Thymus (tissue), 11 donors: Measurements from ENCODE around the gene BMPR1A. TPM values are rescaled to one million over a fixed set of nuclear protein-coding genes. Genes with fewer than 3 reads are reported as not detected.
"Not testable (repeated sequence)": the region's sequence is repeated elsewhere in the genome, so short reads cannot be mapped to it uniquely, and the experiment has no call there.

Experiments
- DNase-seq, 9 donors: peaks; one replicate each; pipeline ENCODE4 v3.0.0-alpha.2; 2013; ENCODE audit warnings: low spot score in 9 of 9, low read depth in 6 of 9, missing footprints in 1 of 9
- H3K27ac ChIP-seq, 2 donors: one replicate each; pipeline ENCODE4 v1.5.1; 2013; ENCODE audit warnings: control low read depth in 1 of 2, low read depth in 1 of 2, low read length in 1 of 2, mild to moderate bottlenecking in 1 of 2, moderate library complexity in 1 of 2
- H3K27me3 ChIP-seq, 2 donors: one replicate each; pipeline ENCODE4 v1.5.1; 2013; ENCODE audit warnings: low read length in 1 of 2; ENCODE audit not compliant: control insufficient read depth in 2 of 2, insufficient read depth in 1 of 2
- H3K36me3 ChIP-seq, 2 donors: one replicate each; pipeline ENCODE4 v1.5.1; 2013; ENCODE audit warnings: low read length in 1 of 2, mild to moderate bottlenecking in 1 of 2, moderate library complexity in 1 of 2; ENCODE audit not compliant: control insufficient read depth in 2 of 2, insufficient read depth in 2 of 2
- H3K4me1 ChIP-seq, 2 donors: one replicate each; pipeline ENCODE4 v1.5.1; 2013; ENCODE audit warnings: low read length in 2 of 2; ENCODE audit not compliant: control insufficient read depth in 2 of 2, insufficient read depth in 2 of 2
- H3K4me3 ChIP-seq, 2 donors: one replicate each; pipeline ENCODE4 v1.5.1; 2013; ENCODE audit warnings: low read length in 2 of 2, control low read depth in 1 of 2, mild to moderate bottlenecking in 1 of 2
- H3K9me3 ChIP-seq, 2 donors: one replicate each; pipeline ENCODE4 v1.5.1; 2013; ENCODE audit warnings: low read length in 1 of 2, mild to moderate bottlenecking in 1 of 2; ENCODE audit not compliant: control insufficient read depth in 2 of 2, insufficient read depth in 1 of 2
- WGBS: extraction: QIAGEN DNeasy Blood & Tissue Kit; methylation state at CpG from one replicate; pipeline ENCODE4 v1.1.7; 2013; 5-methylcytosine and 5-hydroxymethylcytosine counted together
- polyA plus RNA-seq: library from polyadenylated mRNA; stranded (reverse); fragments of 200-250 nt; gene quantifications from one replicate; pipeline ENCODE4 v1.2.3, GENCODE V29; 2013
- total RNA-seq: library from RNA; stranded (reverse); fragments of 120-200 nt; gene quantifications from one replicate; pipeline ENCODE4 v1.2.4, GENCODE V29; 2013
- donor health status: healthy.

Gene BMPR1A
- total and polyA plus RNA-seq, 2 donors: 5.5 to 10.4 TPM

- peaks cover 0 to 2% of the 10 kb centered on the region in 2 donors for H3K27me3 ChIP-seq
- WGBS: over 99% methylated on average over 3 of the region's 3 CpGs
- peaks cover 0 to 5% of the 10 kb centered on the region in 2 donors for H3K4me1 ChIP-seq
- no peak overlapping the region for H3K27ac ChIP-seq
- no peak overlapping the region for H3K4me3 ChIP-seq
- H3K9me3 ChIP-seq: no peaks in the 10 kb centered on the region
- DNase-seq: no peak
- H3K36me3 ChIP-seq: no peaks in the 10 kb centered on the region
Observed at GRCh38 chr10:86944907-86945306, 188.5 kb downstream of the BMPR1A start.

GRCh38 chr10:86945361-86946212 lies 189.2 kb downstream of the BMPR1A start:
- H3K27me3 ChIP-seq: peaks cover 0 to 2% of the 10 kb centered on the region in 2 donors
- DNase-seq: peak in 1 of 9 donors; percentile 41
- H3K27ac ChIP-seq: no peak overlapping the region
- H3K36me3 ChIP-seq: no peaks in the 10 kb centered on the region
- H3K4me1 ChIP-seq: peaks cover 0 to 5% of the 10 kb centered on the region in 2 donors
- H3K4me3 ChIP-seq: no peak overlapping the region
- no peaks in the 10 kb centered on the region for H3K9me3 ChIP-seq
- 73% methylated on average over 18 of the region's 18 CpGs for WGBS

GRCh38 chr10:86946213-86947155 lies 190.1 kb downstream of the BMPR1A start:
- 94% methylated on average over 13 of the region's 13 CpGs for WGBS
- Histone ChIP-seq H3K27ac (no peak overlapping the region), H3K9me3 (no peaks in the 10 kb centered on the region), H3K4me3 (no peak overlapping the region), H3K4me1 (peaks cover 0 to 7% of the 10 kb centered on the region in 2 donors), H3K27me3 (peaks cover 0 to 2% of the 10 kb centered on the region in 2 donors), H3K36me3 (no peaks in the 10 kb centered on the region)
- DNase-seq: no peak

GRCh38 chr10:86947806-86948205 lies 191.4 kb downstream of the BMPR1A start:
- H3K27ac ChIP-seq, H3K4me3 ChIP-seq, H3K36me3 ChIP-seq, H3K9me3 ChIP-seq, H3K4me1 ChIP-seq, H3K27me3 ChIP-seq, DNase-seq: not testable (repeated sequence)
- WGBS: 97% methylated on average over 4 of the region's 4 CpGs

GRCh38 chr10:86950349-86950748 lies 193.9 kb downstream of the BMPR1A start:
- H3K27ac ChIP-seq: peak overlapping the region in 1 of 2 donors; percentile 57
- peaks cover 0 to 5% of the 10 kb centered on the region in 2 donors for H3K27me3 ChIP-seq
- H3K9me3 ChIP-seq: peaks cover 0 to 8% of the 10 kb centered on the region in 2 donors
- 40% methylated on average over 1 of the region's 1 CpG for WGBS
- no peaks in the 10 kb centered on the region for H3K36me3 ChIP-seq
- no peak overlapping the region for H3K4me3 ChIP-seq
- DNase-seq: peak in 1 of 9 donors; percentile 47
- H3K4me1 ChIP-seq: peaks cover 0 to 10% of the 10 kb centered on the region in 2 donors

- peaks cover 0 to 3% of the 10 kb centered on the region in 2 donors for H3K27me3 ChIP-seq
- no peak for DNase-seq
- peaks cover 0 to 6% of the 10 kb centered on the region in 2 donors for H3K4me1 ChIP-seq
- no peaks in the 10 kb centered on the region for H3K36me3 ChIP-seq
- no peak overlapping the region for H3K4me3 ChIP-seq
- H3K9me3 ChIP-seq: peaks cover 0 to 8% of the 10 kb centered on the region in 2 donors
- H3K27ac ChIP-seq: no peak overlapping the region
Observed at GRCh38 chr10:86951184-86951761, 194.9 kb downstream of the BMPR1A start.

- 89% methylated on average over 7 of the region's 7 CpGs for WGBS
- H3K27me3 ChIP-seq: peaks cover 0 to 3% of the 10 kb centered on the region in 2 donors
- no peak for DNase-seq
- peaks cover 0 to 6% of the 10 kb centered on the region in 2 donors for H3K4me1 ChIP-seq
- no peaks in the 10 kb centered on the region for H3K36me3 ChIP-seq
- H3K4me3 ChIP-seq: no peak overlapping the region
- peaks cover 0 to 8% of the 10 kb centered on the region in 2 donors for H3K9me3 ChIP-seq
- no peak overlapping the region for H3K27ac ChIP-seq
Observed at GRCh38 chr10:86952106-86952505, 195.7 kb downstream of the BMPR1A start.

GRCh38 chr10:86952697-86953096 lies 196.3 kb downstream of the BMPR1A start:
- not testable (repeated sequence) for H3K9me3 ChIP-seq, H3K27me3 ChIP-seq, H3K4me1 ChIP-seq, DNase-seq, H3K36me3 ChIP-seq, H3K27ac ChIP-seq, H3K4me3 ChIP-seq
- 99% methylated on average over 10 of the region's 10 CpGs for WGBS
